GM21367 (cell line): ENCODE data around the gene CAPN8.

Experiments
- ATAC-seq: cut with Tn5 transposase; IDR thresholded peaks from one replicate; pipeline ENCODE4 v1.9.1; 2021; ENCODE audit not compliant: unreplicated experiment

The CAPN8 gene

DNA sequence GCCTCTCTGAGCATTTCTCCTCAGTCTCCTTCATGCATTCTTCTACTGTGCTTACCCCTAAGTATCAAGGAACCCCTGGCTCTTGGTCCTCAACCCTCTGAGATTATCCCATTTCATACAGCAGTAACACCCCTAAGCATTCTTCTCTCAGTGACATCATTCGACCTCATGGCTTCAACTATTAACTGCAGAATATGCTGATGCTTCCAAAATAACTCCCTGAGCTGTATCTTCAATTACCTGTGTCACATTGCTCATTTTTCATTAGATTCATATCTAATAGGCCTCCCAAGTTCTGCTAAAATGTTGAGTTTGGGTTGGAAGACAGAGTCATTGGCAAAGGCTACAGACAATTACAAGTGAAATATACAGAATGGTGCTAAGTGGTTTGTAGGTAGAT, 7.5 kb downstream of the CAPN8 start:
- ATAC-seq = no peak

DNA sequence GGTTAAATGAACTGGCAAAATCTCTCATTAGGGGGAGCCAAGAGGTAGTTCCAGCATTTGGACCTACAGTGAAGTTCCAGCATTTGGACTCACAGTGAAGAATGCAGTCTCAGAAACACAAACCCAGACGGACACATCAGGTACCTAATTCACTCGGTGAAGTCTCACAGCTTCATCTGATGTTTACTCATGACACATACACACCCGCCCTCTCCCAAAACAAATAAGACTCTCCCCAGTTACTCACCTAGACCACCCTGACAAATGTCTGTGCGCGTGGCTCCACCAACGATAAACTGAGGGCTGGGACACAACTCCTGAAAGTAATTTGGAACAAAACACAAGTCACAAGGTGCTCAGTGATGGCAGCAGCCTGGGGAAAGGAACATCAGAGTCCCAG, 11.4 kb downstream of the CAPN8 start:
- no peak for ATAC-seq

DNA sequence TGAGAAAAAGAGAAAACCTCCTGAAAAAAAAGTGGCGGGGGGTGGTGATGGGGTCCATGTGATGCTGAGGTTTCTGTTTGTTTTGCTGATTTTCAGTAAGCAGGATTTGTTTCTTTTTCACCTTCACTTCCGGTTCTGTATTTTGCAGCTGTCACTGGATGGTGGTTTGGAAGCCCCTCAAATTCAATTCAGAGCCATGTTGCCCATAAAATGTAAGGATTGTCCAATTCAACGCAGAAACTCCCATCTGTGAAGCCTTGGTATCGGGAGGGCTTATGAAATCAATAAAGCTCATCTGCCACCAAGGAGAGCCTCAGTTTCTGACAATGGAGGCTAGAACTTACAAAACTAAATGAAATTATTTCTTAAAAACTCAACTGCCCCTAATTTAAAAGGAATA, 12.1 kb downstream of the CAPN8 start:
- ATAC-seq = no peak

DNA sequence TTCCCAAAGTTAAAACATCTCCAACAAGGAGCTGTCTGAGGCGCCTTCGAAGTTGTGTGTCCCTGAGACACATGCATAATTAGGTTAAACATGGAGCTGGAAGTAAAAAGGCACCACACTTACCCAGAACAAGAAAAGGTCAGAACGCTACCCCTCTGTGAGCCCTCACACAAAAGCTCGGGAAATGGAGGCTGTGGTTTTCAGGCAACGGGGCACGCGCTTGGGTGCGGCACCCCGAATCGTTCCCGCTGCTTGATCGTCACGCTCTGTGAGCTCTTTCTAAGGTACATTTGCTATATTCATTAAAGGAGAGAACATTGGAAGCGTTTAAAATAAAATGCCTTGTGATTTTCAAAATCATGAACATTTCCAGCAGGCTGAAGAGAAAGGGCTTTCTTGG, 12.5 kb downstream of the CAPN8 start:
- ATAC-seq = no peak

DNA sequence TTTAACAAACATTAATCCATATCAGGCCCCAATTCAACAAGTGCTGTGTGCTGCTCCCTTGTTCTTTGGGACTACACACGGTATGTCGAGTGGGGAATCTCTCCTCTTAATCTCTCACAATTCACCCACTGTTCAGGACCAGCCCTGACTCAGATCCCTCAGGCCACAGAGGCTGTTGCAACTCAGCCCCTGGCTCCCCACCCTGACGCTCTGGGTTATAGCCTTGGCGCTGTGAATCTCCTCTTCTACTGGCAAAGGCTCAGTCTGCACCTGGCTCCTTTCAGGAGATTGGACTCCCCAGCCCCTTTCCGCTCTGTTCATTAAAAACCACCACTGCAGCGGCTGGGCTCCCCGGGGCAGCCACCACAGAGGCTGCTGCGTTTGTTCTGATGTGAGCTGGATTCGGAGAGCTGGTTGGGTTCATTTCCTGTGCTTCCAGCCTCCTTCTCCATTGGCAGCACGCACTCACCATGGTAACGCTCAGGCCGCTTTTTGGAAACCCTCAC, 13.0 kb downstream of the CAPN8 start:
- ATAC-seq = no peak

DNA sequence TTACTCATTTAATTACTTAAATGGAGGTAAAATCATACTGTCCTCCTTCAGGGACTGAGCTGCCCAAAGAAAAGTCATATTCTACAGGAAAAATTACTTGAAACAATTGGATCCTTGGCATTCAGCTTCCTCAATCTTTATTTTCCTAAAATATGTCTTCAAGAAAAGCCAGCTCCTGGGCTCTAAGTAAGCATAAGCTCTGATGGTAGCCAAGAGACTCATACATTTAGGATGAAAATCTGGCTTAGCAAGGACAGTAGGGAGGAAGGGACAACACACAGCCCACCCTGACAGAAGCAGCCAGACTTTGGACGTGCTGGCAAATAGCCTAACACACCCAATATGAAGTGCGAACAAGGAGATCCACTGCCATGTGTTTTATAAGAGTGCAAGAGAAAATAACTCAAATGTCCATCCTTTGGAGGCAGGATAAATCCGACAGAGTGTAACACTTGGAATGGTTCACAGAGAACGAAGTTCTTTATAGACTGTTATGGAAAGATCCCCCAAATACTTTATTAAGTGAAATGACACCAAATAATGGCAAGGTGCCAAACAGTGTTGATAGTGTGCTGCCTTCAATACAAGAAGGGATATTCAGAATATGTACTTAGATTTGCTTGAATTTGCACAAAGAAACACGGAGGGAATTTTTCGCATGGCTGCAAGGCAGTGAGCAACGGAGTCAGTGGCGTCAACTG, 14.1 kb downstream of the CAPN8 start:
- no peak for ATAC-seq

DNA sequence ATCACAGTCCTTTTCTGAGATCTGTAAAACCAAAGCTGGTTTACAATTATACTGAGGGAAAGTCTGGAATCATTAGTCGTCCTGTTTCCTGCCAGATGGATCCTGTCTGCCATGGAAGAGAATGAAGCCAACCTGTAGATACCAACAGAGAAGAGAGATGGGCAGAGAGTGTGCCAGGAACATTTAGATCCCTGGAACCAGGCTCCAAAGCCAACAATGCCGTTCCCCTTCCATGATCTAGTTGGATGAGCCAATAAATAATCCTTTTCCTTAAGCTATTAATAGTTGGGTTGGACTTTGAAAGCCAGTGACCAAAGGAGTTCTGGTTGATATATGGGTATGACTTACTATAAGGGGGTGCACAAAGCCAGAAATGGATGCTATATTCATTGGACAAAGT, 15.0 kb downstream of the CAPN8 start:
- no peak for ATAC-seq

DNA sequence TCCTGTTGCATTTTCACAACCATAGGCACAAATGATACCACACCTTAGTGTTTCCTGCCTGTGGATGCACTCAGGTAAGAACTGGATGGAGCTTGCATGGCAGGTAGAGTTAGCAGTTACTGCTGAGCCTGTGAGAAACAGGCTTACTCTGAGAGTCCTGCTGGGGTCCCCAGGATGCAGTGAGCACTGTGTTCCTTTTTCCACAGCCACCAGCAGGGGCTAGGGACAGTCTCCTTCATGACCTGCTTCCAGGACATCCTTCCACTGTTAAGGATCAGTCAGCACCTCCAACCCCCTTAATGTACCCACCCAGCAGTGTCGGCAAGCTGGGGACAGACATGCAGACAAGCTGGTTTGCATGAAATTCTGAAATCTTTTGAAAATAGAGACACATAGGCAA, 16.3 kb downstream of the CAPN8 start:
- no peak for ATAC-seq

DNA sequence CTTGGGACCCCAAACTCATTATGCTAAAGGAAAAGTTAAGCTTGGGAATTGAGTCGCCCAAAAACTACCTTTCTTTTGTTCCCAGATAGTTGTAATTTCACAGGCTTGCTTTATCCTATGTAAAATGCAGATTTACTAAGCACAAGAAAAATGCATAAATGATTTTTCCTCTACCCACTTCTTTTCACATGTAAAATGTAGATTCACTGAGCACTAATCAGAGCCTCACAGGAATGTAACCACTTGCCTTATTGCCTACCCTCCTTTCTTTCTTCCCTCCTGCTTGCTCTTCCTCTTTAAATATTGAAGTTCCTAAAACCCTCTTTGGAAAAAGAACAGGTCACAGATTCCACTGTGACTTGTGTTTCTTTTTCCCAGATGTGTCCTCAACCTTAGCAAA, 18.3 kb downstream of the CAPN8 start:
- no peak for ATAC-seq

DNA sequence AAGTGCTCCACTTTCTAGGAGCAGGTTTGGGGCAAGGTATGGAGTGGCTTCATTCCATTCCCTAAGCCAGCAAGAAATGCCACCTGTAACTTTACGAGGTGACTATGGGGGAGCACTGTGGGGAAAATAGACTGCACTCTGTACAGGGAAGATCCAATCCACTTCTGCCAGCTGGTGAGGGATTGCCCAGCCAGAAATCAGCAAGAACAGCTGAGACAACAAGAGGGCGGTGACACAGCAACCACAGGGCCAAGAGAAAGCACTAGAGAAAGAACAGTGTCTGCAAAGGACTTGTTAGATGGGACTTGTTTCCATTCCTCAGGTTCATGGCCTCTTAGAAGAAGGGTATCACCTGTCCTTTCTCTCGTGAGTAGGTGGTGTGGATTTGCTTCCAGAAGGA, 19.6 kb downstream of the CAPN8 start:
- no peak for ATAC-seq

DNA sequence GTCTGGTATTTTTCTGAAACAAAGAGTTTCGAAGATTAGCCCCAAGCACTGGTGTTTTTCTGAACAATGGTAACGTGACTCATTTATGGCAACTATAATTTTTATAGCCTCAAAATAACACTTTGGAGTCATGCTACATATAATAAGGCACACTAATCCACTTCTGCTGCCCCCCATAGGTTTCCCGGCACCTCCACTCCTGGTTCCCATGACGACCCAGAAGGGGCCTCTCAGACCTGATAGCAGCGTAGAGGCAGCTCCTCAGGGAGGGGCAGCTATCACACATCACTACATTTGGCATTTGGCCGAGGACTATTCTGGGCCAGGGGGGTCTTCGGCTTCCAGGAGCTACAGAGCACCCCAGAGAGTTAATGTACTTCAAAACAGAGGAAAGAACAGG, 23.3 kb downstream of the CAPN8 start:
- ATAC-seq = no peak

DNA sequence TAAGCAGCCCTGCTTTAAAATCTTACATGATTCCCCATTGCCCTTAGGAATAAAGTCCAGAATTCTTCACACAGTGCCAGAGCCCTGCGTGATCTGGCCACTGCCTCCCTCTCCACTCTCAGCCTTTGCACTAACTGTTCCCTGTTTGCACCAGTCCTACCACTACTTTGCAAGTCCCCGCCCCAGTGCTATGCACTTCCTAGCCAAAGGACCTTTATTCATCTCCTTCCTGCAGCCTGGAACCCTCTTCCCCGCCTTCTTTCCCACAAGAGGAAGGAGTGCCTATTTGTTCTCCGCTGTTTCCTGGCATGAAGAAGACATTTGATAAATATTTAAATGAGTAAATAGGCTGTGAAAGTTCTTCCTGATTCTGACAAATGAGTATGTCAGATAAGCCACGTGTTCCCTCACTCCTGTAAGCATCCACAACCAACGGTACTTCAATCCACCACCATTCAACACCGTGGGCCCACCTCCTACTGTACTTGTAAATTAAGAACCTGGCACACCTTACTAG, 23.9 kb downstream of the CAPN8 start:
- ATAC-seq = no peak

DNA sequence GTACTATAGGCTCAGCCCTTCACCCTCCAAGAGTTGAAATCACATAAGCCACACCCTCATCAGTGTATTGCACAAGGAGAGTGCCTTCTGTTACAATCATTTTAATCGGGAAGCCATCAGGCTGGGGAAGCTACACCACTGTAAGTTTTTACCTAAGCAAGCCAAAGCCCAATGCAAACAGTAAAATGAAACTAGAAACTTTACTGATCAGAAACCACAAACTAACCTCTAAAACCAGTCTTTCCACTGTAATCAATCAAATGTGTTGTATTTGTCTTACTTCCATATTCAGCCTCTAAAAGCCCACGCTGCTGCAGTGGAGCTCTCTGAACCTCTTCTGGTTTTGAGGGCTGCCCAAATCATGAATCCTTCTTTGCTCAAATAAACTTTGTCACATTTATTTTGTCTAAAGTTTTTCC, 26.2 kb downstream of the CAPN8 start:
- no peak for ATAC-seq

DNA sequence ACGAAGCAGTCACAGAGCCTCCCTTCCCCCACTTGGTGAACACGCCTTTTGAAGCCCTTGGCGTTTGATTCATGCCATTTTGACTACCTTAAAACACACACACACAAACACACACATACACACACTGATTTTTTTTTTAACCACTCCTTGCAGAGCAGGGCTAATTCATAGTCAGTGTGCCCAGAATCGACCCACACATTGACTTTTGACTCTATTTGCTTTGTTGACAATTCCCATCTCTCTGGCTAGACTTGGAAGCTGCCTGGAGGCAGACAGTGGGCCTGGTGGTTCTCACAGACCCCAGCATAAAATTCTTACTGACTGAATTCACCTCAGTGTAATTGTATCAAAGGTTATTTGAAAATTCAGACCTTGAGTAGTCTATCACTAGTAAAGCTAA, 30.3 kb downstream of the CAPN8 start:
- ATAC-seq = no peak

DNA sequence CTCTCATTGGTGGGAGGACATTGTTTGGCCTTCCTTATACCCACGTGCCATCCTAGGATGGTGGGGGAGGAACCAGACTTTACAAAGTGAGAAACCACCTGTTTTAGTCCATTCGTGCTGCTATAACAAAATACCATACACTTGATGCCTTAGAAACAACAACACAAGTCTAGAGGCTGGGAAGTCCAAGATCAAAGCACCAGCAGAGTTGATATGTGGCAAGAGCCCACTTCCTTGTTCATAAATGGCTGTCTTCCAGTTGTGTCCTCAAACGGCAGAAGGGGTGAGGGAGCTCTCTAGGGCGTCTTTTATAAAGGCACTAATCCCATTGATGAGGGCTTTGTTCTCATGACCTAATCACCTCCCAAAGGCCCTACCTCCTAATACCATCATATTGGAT, 31.1 kb downstream of the CAPN8 start:
- no peak for ATAC-seq

DNA sequence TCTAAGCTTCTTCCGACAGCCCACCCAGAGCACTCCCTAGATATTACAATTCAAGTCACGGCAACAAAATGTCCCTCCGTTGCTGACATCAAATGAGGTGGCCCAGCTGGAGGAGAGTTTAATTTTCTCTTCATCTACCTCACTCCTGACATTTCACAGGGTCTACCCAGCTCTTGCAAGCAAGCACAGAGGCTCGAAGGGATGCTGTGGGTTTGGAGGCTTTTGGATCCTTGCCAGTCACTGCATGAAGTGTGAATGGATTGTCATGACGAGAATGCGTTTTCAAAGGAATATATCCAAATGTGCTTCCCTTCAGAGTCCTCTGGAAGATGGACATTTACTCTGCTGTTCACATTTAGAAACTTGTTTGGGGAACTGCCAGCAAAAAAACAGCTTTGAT, 33.5 kb downstream of the CAPN8 start:
- no peak for ATAC-seq

DNA sequence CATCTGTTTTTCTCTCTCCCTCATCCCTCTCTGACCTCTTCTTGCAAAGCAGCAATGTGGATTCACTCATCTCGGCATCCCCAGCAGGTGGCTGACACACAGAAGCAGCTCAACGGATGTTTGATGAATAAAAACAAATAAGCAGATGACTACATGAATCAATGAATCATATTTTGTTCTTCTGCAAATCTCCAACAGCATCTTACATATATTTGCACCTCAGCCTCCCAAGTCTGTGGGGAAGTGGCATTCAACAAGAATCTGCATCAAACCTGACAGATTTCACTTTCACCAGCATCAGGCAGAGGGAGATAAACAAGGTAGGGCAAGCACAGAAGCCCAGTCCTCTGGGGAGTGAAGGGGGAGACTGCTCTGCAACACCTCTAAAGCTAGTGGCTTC, 34.0 kb downstream of the CAPN8 start:
- no peak for ATAC-seq

DNA sequence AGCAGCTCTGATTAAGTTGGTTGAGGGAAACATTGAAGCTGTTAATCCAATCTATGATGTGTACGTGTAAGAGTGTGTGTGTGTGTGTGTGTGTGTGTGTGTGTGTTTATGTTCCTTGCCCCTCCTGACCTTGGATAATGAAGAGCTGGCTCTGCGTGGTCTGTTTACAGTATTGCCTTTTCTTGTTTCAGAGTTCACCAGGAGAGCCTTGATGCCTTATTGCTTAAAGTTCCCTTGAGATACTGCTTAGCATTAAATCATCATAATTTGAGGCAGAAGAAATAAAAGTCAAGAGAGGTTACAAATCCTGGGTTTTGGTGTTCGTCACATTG, 36.4 kb downstream of the CAPN8 start:
- ATAC-seq = no peak

DNA sequence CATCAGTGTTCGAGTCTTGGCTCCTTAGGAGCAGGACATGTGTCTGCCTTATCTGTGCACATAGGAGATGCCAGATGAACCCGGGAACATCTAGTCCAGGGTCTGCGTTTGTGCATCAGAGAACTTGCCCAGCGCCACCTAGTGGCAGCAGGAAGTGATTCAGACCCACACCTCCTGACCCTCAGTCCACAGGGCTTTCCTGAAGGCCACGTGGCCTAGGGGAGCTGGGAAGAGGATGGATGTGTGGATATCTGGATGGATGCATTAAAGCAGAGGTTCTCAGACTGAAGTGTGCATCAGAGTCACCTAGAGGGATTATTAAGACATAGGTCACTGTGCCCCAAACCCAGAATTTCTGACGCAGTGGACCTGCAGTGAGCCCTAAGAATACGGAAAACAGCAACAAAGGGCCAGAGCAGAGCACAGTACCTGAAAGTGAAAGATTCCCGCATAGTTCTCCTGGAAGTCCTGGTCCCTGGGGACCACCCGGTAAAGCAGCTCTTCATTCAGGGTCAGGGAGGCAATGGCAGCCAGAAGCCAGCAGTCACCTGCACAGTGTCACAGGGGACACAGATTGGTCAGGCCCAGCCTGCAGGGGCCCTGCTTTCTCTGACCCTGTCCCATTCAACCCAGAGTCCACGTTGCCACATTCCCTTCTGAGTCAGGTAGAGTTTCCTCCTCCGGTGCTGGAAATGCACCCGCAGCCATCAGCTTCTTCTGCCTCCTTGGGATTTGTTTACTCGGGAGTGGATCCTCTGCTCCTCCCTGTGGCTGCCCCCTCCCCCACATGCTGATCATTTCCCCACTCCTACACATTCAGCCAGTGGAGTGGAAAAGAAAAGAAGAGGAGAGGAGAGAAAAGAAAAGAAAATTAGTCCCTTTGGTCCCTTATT, 37.0 kb downstream of the CAPN8 start:
- peak; percentile 64 for ATAC-seq

DNA sequence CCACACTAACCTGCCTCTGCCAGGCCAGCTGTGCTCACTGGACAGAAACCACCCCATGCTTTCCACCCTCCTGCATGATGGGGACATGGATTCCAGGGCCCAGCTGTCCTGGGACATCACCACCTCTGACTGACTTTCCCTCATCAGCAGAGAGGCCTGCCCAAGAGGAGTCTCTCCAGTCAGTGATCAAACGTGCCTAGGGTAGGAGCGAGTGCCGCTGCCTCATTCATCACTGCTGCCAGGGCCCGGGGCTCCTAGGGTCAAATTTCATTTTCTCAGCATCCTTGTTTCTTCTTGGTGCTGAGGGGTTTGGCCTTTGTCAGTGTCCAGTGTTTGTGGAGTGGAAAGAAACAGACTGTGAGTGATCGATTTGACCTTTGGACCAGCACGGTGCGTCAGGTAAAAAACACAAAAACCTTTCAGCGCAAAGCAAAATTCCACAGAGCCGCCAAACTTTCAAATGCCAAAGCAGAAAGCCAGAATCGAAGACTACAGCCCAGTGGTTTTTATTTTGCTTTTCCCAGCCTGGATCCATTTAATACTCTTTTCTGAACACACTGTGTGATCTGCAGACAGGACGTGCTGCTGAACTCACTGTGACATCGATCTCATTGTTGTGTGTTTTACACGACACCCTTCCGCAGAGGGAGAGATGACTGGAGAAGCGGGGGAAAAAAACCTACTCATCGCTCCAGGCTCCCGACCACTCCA, 43.2 kb downstream of the CAPN8 start:
- ATAC-seq = no peak

DNA sequence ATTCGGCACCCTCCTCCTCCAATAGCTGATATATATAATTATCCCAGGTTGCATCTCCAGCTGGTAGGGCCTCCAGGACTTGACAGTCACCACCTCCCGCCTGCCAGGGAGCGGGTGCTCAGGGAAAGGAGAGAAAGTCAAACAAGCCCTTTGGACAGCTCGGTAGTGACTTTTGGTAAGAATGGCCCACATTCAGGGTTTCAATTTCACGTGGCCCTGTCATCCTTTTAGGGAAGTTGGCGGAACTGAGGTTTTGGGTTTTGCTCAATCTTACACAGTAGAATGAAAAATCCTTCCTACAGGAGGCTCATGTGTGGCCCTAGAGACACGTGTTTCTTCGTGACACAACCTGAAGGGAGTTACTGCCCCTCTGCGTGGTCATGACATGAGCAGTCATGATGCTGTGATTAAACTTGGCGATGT, 44.2 kb downstream of the CAPN8 start:
- ATAC-seq = peak; percentile 85
